GM12865 (cell line): ENCODE measurements around the gene USP31.
A peak's percentile ranks its signal among the peaks of the same experiment; 100 is the strongest.

Experiments used
- DNase-seq: peaks from one replicate; pipeline ENCODE4 v3.0.0; 2010; ENCODE audit warnings: low read depth
- H3K4me3 ChIP-seq: 2 replicates; pipeline ENCODE4 v1.5.1; 2011; ENCODE audit warnings: mild to moderate bottlenecking, low read depth, low read length, control low read depth
- TF ChIP-seq, protein P1 (sequence below): IDR thresholded peaks from 2 replicates; pipeline ENCODE4 v1.5.1; 2011; ENCODE audit warnings: low read length, control low read depth, low read depth, inconsistent platforms; ENCODE audit not compliant: insufficient read depth; ENCODE audit errors: missing control alignments

The USP31 gene

DNA sequence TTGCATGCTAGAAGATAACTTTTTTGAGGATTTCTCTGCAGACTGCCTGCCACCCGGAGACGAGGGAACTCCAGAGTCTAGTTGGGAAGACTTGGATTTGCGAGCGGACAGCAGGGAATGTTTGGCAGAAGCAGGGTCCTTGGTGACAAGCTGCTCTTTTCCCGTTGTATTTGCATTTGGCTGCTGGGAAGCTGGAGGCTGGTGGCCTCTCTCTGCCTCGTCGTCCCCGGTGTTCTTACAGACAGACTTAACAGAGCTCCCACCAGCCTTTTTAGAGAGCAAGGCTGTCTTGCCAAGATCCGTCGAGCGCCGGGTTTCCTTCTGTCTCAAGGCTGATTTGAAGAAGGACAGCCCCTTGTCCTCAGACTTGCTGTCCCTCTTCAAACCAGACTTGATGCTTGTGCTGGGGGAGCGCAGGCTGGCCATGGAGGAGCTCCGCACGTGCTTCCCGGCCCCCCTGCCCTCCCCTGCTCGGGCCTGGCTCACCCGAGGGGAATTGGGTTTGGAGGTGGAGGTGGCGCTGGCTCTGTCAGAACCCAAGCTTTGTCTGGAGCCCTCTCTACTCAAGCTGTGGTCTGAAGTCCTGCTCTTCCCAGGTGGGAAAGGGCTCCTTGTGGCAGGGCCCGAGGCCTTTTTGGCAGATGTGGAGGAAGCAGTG is 81.0 kb downstream of the USP31 start:
- TF ChIP-seq, protein P1, sequence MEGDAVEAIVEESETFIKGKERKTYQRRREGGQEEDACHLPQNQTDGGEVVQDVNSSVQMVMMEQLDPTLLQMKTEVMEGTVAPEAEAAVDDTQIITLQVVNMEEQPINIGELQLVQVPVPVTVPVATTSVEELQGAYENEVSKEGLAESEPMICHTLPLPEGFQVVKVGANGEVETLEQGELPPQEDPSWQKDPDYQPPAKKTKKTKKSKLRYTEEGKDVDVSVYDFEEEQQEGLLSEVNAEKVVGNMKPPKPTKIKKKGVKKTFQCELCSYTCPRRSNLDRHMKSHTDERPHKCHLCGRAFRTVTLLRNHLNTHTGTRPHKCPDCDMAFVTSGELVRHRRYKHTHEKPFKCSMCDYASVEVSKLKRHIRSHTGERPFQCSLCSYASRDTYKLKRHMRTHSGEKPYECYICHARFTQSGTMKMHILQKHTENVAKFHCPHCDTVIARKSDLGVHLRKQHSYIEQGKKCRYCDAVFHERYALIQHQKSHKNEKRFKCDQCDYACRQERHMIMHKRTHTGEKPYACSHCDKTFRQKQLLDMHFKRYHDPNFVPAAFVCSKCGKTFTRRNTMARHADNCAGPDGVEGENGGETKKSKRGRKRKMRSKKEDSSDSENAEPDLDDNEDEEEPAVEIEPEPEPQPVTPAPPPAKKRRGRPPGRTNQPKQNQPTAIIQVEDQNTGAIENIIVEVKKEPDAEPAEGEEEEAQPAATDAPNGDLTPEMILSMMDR: no peak
- H3K4me3 ChIP-seq: no peak overlapping the region

DNA sequence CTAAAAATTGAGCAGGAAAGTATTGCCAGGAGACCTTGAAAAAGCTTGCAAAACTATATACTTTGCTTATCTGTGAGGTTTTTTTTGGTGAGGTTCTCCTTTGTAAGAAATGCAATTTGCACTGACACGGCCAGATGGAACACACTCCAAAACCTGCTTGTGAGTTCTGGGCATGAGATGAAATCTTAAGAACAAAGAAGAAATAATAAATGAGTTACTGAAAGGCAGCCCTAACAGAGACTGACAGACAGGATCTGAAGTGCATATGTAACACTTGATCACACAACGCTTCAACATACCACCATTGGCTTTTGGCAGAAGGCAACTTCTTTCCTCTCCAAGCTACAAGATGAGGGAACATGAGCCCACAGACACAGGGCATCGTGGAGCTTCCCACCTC is 82.6 kb downstream of the USP31 start:
- TF ChIP-seq, protein P1: no peak
- no peak overlapping the region for H3K4me3 ChIP-seq

More for the DNA sequence above, 81.0 kb downstream of the USP31 start:
- no peak for DNase-seq

DNA sequence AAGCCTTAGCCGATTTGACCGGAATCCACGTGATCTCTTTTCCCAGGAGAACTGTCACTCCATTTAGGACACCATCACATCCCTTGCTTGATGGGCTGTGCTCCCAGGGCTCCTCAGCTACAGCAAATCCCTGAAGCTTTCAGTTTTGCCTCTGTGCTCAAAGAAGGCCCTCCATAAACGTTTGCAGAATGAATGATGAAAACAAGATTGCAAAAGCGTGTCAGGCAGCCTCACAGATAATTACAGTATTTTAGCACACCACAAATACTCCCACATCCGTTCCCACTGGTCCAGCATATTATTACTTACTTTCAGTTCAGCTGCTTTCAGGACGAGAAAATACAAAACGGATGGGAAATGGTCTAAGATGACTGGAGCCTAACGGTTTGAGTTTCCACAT is 84.6 kb downstream of the USP31 start:
- TF ChIP-seq, protein P1: no peak
- H3K4me3 ChIP-seq: no peak overlapping the region
- peak; percentile 35 for DNase-seq

More for the DNA sequence above, 82.6 kb downstream of the USP31 start:
- DNase-seq: no peak

DNA sequence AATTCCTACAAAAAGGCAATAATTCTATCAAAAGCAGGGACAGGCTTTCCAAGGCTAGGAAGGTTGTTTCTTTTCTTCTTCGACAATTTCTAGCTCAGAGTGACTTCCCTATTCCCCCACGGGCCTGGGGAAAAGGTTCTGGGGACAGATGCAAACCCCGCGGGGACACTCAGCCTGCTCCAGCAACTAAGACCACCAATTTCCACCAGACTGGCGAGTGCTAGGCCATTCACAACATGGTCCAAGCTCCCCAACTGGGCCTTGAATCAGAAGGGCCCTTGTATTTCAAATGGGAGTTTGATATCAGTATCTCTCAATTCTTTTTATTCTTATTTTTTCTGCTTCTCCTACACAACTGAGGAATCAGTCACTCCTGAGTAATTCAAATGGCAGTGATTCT is 86.7 kb downstream of the USP31 start:
- DNase-seq: no peak
- no peak overlapping the region for H3K4me3 ChIP-seq
- TF ChIP-seq, protein P1: no peak

DNA sequence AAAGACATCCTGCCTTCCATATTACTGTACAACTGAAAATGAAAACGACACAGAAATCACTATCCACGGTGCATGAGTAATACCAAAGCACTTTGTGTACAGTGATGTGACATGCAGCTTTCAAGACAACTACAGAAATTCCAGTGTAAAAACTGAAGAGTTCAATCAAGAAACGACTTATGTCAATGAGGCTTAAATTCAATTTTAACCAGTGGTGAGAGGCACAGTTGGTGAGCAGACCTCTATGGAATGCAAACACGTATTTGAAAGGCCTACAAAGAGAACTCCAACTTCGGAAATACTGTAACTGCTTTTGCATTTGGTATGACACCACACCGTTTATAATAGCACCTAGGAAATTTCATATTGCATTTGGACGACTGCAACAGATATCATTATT is 87.6 kb downstream of the USP31 start:
- H3K4me3 ChIP-seq: no peak overlapping the region
- TF ChIP-seq, protein P1: no peak
- DNase-seq: no peak

DNA sequence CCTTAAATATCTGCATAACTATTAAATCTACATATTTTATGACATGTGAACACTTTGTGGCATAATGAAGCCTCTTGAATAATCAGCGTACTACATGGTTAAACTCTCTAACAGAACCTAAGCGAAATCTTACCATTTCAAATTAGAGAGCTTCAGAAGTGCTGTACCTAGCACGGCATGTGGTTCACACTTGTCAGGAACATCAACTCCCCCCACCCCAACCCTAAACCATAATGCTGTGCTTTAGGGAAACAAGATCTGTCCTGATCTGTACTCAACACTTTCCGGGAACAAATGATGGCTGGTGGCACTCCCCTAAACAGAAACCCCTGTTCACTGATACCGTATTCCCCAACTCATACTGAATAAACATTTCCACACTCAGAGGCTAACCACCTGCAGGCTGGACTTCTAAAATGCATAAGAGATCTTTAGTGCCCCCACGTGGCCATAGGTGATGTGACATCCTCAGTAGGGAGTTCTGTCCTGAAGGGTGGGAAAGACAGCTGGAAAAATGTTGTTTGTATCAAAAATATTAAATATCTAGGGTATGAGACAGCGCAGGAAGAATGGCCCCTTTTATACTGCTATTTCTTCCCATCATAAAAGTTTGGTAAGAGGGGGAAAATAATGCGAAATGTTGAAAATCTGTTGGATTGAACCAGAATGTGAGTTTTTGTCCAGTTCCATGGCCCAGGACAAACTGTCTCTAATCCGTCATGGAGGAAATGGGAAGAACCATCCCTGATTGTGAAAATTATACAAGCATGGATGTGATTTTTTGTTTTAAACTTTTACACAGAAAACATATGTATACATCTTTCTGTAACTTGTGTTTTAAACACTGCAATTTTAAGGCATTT is 88.6 kb downstream of the USP31 start:
- DNase-seq: peak; percentile 67
- TF ChIP-seq, protein P1: peak; percentile 82
- no peak overlapping the region for H3K4me3 ChIP-seq

DNA sequence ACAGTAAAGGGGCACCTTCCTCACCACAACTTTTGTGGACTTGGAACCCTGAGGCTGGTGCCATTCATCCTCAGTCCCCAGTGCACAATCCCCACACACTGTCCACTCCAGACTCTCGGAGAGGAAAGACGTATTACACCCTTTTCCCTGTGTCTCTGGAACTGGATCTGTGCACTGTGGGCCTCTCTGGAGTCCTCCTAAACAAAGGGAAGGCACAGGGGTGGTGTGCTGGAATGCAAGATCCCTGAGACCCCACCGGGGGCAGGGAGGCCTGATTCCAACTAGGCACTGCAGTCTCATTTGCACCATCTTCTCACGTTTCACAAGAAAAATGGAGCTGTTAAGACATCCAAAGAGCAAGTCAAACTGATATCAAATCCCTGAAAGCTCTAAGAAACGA is 89.8 kb downstream of the USP31 start:
- DNase-seq: no peak
- TF ChIP-seq, protein P1: no peak
- H3K4me3 ChIP-seq: no peak overlapping the region
